HG03378 (cell line): Measurements from ENCODE around the gene OR10H5.
"Not testable (repeated sequence)": the region's sequence is repeated elsewhere in the genome, so short reads cannot be mapped to it uniquely, and the experiment has no call there.

Source experiments
- ATAC-seq: cut with Tn5 transposase; IDR thresholded peaks from one replicate; pipeline ENCODE4 v1.9.1; 2021; ENCODE audit warnings: mild to moderate bottlenecking, moderate library complexity; ENCODE audit not compliant: unreplicated experiment

OR10H5 gene

DNA sequence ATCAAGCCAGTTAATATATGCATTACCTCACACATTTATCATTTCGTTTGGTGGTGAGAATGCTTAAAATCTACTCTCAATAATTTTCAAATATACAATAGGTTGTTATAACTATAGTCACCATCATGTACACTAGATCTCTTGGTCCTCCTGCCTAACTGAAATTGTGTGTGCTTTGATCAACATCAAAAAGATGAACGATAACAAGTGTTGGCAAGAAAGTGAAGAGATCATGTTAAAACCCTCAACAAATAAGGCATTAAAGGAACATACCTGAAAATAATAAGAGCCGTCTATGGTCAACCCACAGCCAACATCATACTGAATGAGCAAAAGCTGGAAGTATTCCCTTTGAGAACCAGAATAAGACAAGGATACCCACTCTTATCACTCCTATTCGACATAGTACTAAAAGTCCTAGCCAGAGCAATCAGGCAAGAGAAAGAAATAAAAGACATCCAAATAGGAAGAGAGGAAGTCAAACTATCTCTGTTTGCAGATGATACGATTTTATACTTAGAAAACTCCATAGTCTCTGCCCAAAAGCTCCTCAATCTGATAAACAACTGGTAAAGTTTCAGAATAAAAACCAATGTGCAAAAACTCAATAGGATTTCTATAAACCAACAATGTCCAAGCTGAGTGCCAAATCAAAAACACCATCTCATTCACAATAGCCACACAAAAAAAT, 55.9 kb downstream of the OR10H5 start:
- ATAC-seq, result no peak

DNA sequence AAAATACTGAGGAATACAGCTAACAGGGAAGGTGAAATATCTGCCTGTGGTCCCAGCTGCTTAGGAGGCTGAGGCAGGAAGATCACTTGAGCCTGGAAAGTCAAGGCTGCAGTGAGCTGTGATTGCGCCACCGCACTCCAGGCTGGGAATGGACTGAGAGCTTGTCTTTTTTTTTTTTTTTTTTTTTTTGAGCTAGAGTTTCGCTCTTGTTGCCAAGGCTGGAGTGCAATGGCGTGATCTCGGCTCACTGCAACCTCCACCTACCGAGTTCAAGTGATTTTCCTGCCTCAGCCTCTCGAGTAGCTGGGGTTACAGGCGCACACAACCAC, 56.4 kb downstream of the OR10H5 start:
- not testable (repeated sequence) for ATAC-seq

GRCh38 chr19:15846923-15847322, 59.5 kb downstream of the OR10H5 start:
- ATAC-seq, result no peak

GRCh38 chr19:15850385-15850784, 62.9 kb downstream of the OR10H5 start:
- no peak for ATAC-seq
